ENCODE results near the gene KCNA4. TPM values are rescaled to one million over a fixed set of nuclear protein-coding genes. Genes with fewer than 3 reads are reported as not detected.

The KCNA4 gene
- total and polyA plus RNA-seq, 2 of the 4 experiments (the other 2 are of a cell fraction) = not detected

DNA sequence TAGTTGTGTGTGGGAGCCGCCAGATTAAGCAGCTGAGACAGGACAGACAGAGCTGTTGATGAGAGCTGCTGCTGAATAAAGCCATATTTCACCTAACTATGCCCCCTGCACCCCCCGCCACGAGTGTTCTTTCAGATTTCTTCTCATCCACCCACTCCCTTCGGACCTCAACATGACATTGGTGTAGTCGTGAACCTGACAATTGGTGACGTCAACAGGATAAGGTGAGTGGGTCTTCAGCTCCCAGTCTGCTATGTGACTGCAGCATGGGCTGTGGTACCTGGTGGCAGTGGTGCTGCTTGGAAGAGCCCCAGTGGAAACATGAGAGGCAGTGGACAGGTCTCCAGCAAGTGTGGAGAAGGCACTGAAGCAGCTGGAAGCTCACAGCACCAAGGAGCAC, 28.3 kb upstream of the KCNA4 start:
- H4K20me1 ChIP-seq (ENCODE audit: insufficient read depth, low read length) = no peaks in the 10 kb centered on the region
- H3K4ac ChIP-seq (ENCODE audit: low read depth, low read length) = no peak overlapping the region
- in situ Hi-C loops (cut with MboI; ENCODE audit: low sequenced_read_pairs) (no loop called here), intact Hi-C loops (cut with micrococcal nuclease) (no loop called here), dilution Hi-C loops (cut with HindIII; ENCODE audit: low sequenced_read_pairs, unreplicated experiment) (no loop called here)
- H2BK5ac ChIP-seq (ENCODE audit: low read depth, low read length, poor library complexity, severe bottlenecking) = no peak overlapping the region
- H2BK15ac ChIP-seq (ENCODE audit: low read depth, low read length) = no peak overlapping the region
- no peak overlapping the region for H3K9ac ChIP-seq (ENCODE audit: low read depth, low read length)
- ATAC-seq (ENCODE audit: low read depth) = no peak
- peaks cover 9% of the 10 kb centered on the region; the same call in 1 of the 2 replicates for H3K9me3 ChIP-seq (ENCODE audit: control insufficient read depth, insufficient read depth, low read length)
- H3K14ac ChIP-seq (replicated peaks; ENCODE audit: low read depth, low read length) = no peak overlapping the region
- no peak for DNase-seq
- CTCF ChIA-PET = no interaction called here
- no peak overlapping the region for H3K4me3 ChIP-seq (ENCODE audit: insufficient read depth, low read depth, low read length)
- POLR2A ChIA-PET (ENCODE audit: unreplicated experiment) = no interaction called here
- H3K56ac ChIP-seq (ENCODE audit: extremely low read depth, insufficient read depth, low read length) = no peak overlapping the region
- no TSS peak for BruUV-seq (replicated peaks)
- H2BK20ac ChIP-seq (ENCODE audit: low read depth, low read length) = no peak overlapping the region
- no peaks in the 10 kb centered on the region for H3K4me1 ChIP-seq (ENCODE audit: control insufficient read depth, insufficient read depth, low read length)
- no peak overlapping the region for H3K18ac ChIP-seq (ENCODE audit: low read depth, low read length)
- H3K9me1 ChIP-seq (ENCODE audit: insufficient read depth, low read length) = no peaks in the 10 kb centered on the region
- H3K27me3 ChIP-seq (ENCODE audit: control insufficient read depth, insufficient read depth, low read length) = no peaks in the 10 kb centered on the region
- H2AFZ ChIP-seq (replicated peaks; ENCODE audit: low read length, poor library complexity) = no peak overlapping the region
- H3K36me3 ChIP-seq (ENCODE audit: control insufficient read depth, insufficient read depth, low read length) = no peaks in the 10 kb centered on the region
- no peak overlapping the region for H4K91ac ChIP-seq (ENCODE audit: insufficient read depth, low read depth, low read length)
- no peak overlapping the region for H2BK120ac ChIP-seq (ENCODE audit: low read depth, low read length)
- H4K5ac ChIP-seq (ENCODE audit: low read depth, low read length) = no peak overlapping the region
- H2AK9ac ChIP-seq (replicated peaks; ENCODE audit: low read depth, low read length, poor library complexity) = no peak overlapping the region
- H4K8ac ChIP-seq (ENCODE audit: low read depth in 2 of 2, low read length in 2 of 2) = no peak overlapping the region
- no peak overlapping the region for H3K4me2 ChIP-seq (ENCODE audit: low read depth, low read length)
- H3K23ac ChIP-seq (ENCODE audit: low read depth, low read length) = no peak overlapping the region
- H3K79me1 ChIP-seq (ENCODE audit: low read depth in 1 of 2, low read length in 2 of 2) = no peaks in the 10 kb centered on the region
- no peak overlapping the region for H2AK5ac ChIP-seq (ENCODE audit: low read depth, low read length)
- WGBS, 2 experiments (ENCODE audit: extremely low coverage in 2 of 2, insufficient read length in 1 of 2) = 57% methylated on average over 2 of the region's 6 CpGs; no CpG with 5 or more reads in 1 of the 2 experiments
- no peak for TF ChIP-seq MAZ (IDR thresholded peaks at IDR 0.05; ENCODE audit: borderline replicate concordance, low read depth, low read length)
- no peak for TF ChIP-seq CHD1 (IDR thresholded peaks at IDR 0.05; ENCODE audit: low read depth, low read length)
- TF ChIP-seq, protein P1, sequence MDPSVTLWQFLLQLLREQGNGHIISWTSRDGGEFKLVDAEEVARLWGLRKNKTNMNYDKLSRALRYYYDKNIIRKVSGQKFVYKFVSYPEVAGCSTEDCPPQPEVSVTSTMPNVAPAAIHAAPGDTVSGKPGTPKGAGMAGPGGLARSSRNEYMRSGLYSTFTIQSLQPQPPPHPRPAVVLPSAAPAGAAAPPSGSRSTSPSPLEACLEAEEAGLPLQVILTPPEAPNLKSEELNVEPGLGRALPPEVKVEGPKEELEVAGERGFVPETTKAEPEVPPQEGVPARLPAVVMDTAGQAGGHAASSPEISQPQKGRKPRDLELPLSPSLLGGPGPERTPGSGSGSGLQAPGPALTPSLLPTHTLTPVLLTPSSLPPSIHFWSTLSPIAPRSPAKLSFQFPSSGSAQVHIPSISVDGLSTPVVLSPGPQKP (IDR thresholded peaks at IDR 0.05; ENCODE audit: borderline replicate concordance, low read depth, low read length) = no peak
- TF ChIP-seq RCOR1 (IDR thresholded peaks at IDR 0.05; ENCODE audit: insufficient replicate concordance, low read length) = no peak
- no peak overlapping the region for H3K27ac ChIP-seq (ENCODE audit: insufficient read depth, low read length)

Measured in IMR-90 (cell line).